ENCODE results near the gene LRRC43.

The LRRC43 gene

GRCh38 chr12:122182887-122183587 is at the start of gene LRRC43:
LRRC43 (plus strand) TSS chr12:122183123; CDS start chr12:122183145, 22 bp downstream.
- no peak for DNase-seq

- no peak for DNase-seq
These were observed 49.6 kb upstream of the LRRC43 start for GRCh38 chr12:122133192-122133950.

- no peak for DNase-seq
These were observed 47.4 kb upstream of the LRRC43 start for GRCh38 chr12:122135437-122136031.

GRCh38 chr12:122137229-122137628 is 45.7 kb upstream of the LRRC43 start:
- DNase-seq = no peak

GRCh38 chr12:122137681-122138080 is 45.2 kb upstream of the LRRC43 start:
- no peak for DNase-seq

GRCh38 chr12:122138181-122138580 is 44.7 kb upstream of the LRRC43 start:
- no peak for DNase-seq

GRCh38 chr12:122138616-122139015 is 44.3 kb upstream of the LRRC43 start:
- no peak for DNase-seq

GRCh38 chr12:122139266-122139665 is 43.7 kb upstream of the LRRC43 start:
- DNase-seq = no peak

- DNase-seq = no peak
These were observed 43.0 kb upstream of the LRRC43 start for GRCh38 chr12:122139941-122140340.

- no peak for DNase-seq
These were observed 42.3 kb upstream of the LRRC43 start for GRCh38 chr12:122140467-122141257.

- no peak for DNase-seq
These were observed 40.8 kb upstream of the LRRC43 start for GRCh38 chr12:122141911-122142725.

- no peak for DNase-seq
These were observed 40.1 kb upstream of the LRRC43 start for GRCh38 chr12:122142857-122143256.

- DNase-seq = no peak
These were observed 38.0 kb upstream of the LRRC43 start for GRCh38 chr12:122144885-122145284.

GRCh38 chr12:122145505-122146330 is 37.2 kb upstream of the LRRC43 start:
- DNase-seq = no peak

GRCh38 chr12:122147514-122148290 is 35.2 kb upstream of the LRRC43 start:
- no peak for DNase-seq

GRCh38 chr12:122148657-122149056 is 34.3 kb upstream of the LRRC43 start:
- no peak for DNase-seq

GRCh38 chr12:122150127-122150681 is 32.7 kb upstream of the LRRC43 start:
- DNase-seq = no peak

- DNase-seq = no peak
These were observed 30.2 kb upstream of the LRRC43 start for GRCh38 chr12:122152754-122153153.

- DNase-seq = no peak
These were observed 27.2 kb upstream of the LRRC43 start for GRCh38 chr12:122155705-122156104.

GRCh38 chr12:122158700-122159285 is 24.1 kb upstream of the LRRC43 start:
- DNase-seq = no peak

Measured in bone marrow (tissue), 2 donors.